Adrenal gland (tissue), 12 donors: ENCODE data around the gene MCTP2. TPM values are rescaled to one million over a fixed set of nuclear protein-coding genes. Genes with fewer than 3 reads are reported as not detected.

Source experiments
- DNase-seq, 7 donors: peaks; one replicate each; pipeline ENCODE4 v3.0.0-alpha.2; 2019 to 2020
- H3K27ac ChIP-seq, 5 donors: fragments of 200-600 bp; sonication (generic) in 4 of 5; 1 replicate in 3 of 5; 2 replicates in 2 of 5; pipeline versions ENCODE4 v1.5.1 to v1.8.0; 2016 to 2020; ENCODE audit warnings: mild to moderate bottlenecking in 1 of 5
- H3K27me3 ChIP-seq: fragments of 200-600 bp; 2 replicates; pipeline ENCODE4 v1.8.0; 2021
- H3K36me3 ChIP-seq, 2 donors: fragments of 200-600 bp; replicated peaks in 1 of 2; 1 replicate in 1 of 2; 2 replicates in 1 of 2; pipeline versions ENCODE4 v1.5.1 to v1.8.0; 2018 to 2022
- H3K4me1 ChIP-seq, 2 donors: fragments of 200-600 bp; replicated peaks in 1 of 2; 1 replicate in 1 of 2; 2 replicates in 1 of 2; pipeline versions ENCODE4 v1.5.1 to v1.8.0; 2018 to 2021
- H3K4me3 ChIP-seq, 4 donors: fragments of 200-600 bp; sonication (generic) in 3 of 4; one replicate each; pipeline ENCODE4 v1.5.1; 2016 to 2018
- H3K9me3 ChIP-seq, 3 donors: fragments of 200-600 bp; sonication (generic) in 1 of 3; replicated peaks in 1 of 3; 1 replicate in 2 of 3; 2 replicates in 1 of 3; pipeline versions ENCODE4 v1.5.1 to v1.8.0; 2016 to 2021
- CTCF ChIP-seq, 6 experiments: fragments of 450-650 bp in 4 of 6; fragments of 200-600 bp in 2 of 6; sonication (generic) in 1 of 6; IDR thresholded peaks; 1 replicate in 5 of 6; 2 replicates in 1 of 6; pipeline versions ENCODE4 v1.5.1 to v1.8.0; 2016 to 2021; ENCODE audit warnings: antibody characterized with exemption in 6 of 6, mild to moderate bottlenecking in 2 of 6, moderate library complexity in 1 of 6
- POLR2A ChIP-seq, 2 donors: fragments of 450-650 bp; IDR thresholded peaks; one replicate each; pipeline ENCODE4 v1.6.1; 2017; ENCODE audit warnings: antibody characterized with exemption in 2 of 2, mild to moderate bottlenecking in 2 of 2, moderate library complexity in 1 of 2
- whole genome bisulfite sequencing, 4 donors: extraction: QIAGEN DNeasy Blood & Tissue Kit in 2 of 4; methylation state at CpG; one replicate each; pipeline versions ENCODE4 v1.1.5 to v1.1.7; 2013 to 2017; 5-methylcytosine and 5-hydroxymethylcytosine counted together
- intact Hi-C, 2 donors: fragments of 100-400 bp; cut with DNase I; formaldehyde crosslinking; loops; one replicate each; pipeline versions ENCODE4 v1.14.1 to v1.15.0; 2022 to 2023
- polyA plus RNA-seq, 3 donors: library from polyadenylated mRNA; stranded (reverse); fragments of 200-250 nt in 2 of 3; fragments of 350-450 nt in 1 of 3; fragmentation: Illumina TruSeq in 1 of 3; extraction: RNeasy Lipid Tissue Mini Kit (QIAGEN cat#74804) in 1 of 3; gene quantifications; one replicate each; pipeline ENCODE4 v1.2.3, GENCODE V29; 2013 to 2014
- total RNA-seq, 9 donors: library from RNA; depleted of rRNA in 4 of 9; stranded (reverse); fragments of >200 nt in 4 of 9; fragments of 120-200 nt in 1 of 9; fragmentation: NEBNext Ultra II Directional in 1 of 9; extraction: Animal tissue kit (Norgen Biotek cat#: 25700) in 1 of 9; gene quantifications; one replicate each; pipeline versions ENCODE4 v1.1.0 to v1.2.4, GENCODE V29; 2013 to 2023
- donor health status: healthy with polysubstance abuse.
- donor health status: Bipolar disorder and iron deficiency.
- donor health status: DM: yes; HTN: yes; CAD: no.
- donor health status: DM: no; HTN: no; CAD: no.
- donor health status: DM: no; HTN: no; CAD: no.
- donor health status: DM: yes; HTN: yes; CAD: no.

Gene MCTP2
- total and polyA plus RNA-seq, 12 donors = 2.7 to 21.3 (median 14.4) TPM

GRCh38 chr15:94269954-94270353 lies 38.6 kb downstream of the MCTP2 start:
- H3K36me3 ChIP-seq = no peaks in the 10 kb centered on the region
- no peaks in the 10 kb centered on the region for H3K4me1 ChIP-seq
- no peak for DNase-seq
- no peak overlapping the region for H3K27ac ChIP-seq
- no peak overlapping the region for H3K4me3 ChIP-seq
- H3K9me3 ChIP-seq = no peaks in the 10 kb centered on the region
- no peaks in the 10 kb centered on the region for H3K27me3 ChIP-seq
- intact Hi-C loops = no loop called here
- TF ChIP-seq CTCF (IDR thresholded peaks at IDR 0.05) (no peak), POLR2A (IDR thresholded peaks at IDR 0.05) (no peak)
- WGBS, 4 donors = 72 to 86% (median 75%) methylated on average over 2 of the region's 2 CpGs

GRCh38 chr15:94270570-94270969 lies 39.2 kb downstream of the MCTP2 start:
- no peak for DNase-seq
- Histone ChIP-seq H3K9me3 (no peaks in the 10 kb centered on the region), H3K4me1 (no peaks in the 10 kb centered on the region), H3K27me3 (no peaks in the 10 kb centered on the region), H3K36me3 (no peaks in the 10 kb centered on the region), H3K27ac (no peak overlapping the region), H3K4me3 (no peak overlapping the region)
- TF ChIP-seq POLR2A (IDR thresholded peaks at IDR 0.05) (no peak), CTCF (IDR thresholded peaks at IDR 0.05) (no peak)
- intact Hi-C loops = no loop called here
- 58 to 87% (median 72%) methylated on average over 2 of the region's 2 CpGs for WGBS, 4 donors

DNA sequence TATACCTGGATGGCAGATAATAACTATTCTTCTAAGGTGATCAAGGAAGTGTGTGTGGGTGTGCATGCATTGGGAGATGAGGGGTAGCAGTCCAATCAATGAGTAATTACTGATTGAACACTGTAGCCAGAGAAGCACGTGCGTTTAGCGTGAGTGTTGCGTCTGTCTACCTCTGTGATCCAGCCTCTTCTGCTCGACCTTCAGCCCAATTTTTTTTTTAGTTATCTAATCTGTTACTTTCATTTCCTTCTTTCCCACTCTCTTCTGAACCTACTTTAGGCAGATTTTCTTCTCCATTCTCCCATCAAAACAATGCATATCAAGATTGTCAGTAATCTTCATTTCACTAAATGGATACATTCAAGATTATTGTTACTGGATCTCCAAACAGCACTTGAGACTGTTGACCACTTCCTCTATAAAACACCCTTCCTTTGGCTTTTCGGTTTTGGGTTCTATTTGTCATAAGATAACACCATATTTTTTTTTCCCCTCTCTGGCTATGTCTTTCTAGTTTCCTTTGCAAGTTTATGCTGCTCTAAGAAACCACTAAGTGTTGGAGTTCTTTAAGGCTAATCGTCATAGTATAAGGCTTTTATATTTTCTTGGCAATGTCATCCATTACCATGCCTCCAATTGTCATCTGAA lies 41.0 kb downstream of the MCTP2 start:
- Histone ChIP-seq H3K9me3 (no peaks in the 10 kb centered on the region), H3K4me1 (no peaks in the 10 kb centered on the region), H3K27ac (no peak overlapping the region), H3K36me3 (no peaks in the 10 kb centered on the region), H3K4me3 (no peak overlapping the region), H3K27me3 (no peaks in the 10 kb centered on the region)
- WGBS, 4 donors = 58 to 64% (median 63%) methylated on average over 7 of the region's 7 CpGs
- TF ChIP-seq POLR2A (IDR thresholded peaks at IDR 0.05) (no peak), CTCF (IDR thresholded peaks at IDR 0.05) (no peak)
- intact Hi-C loops = no loop called here
- DNase-seq = peak in 1 of 7 donors; percentile 13

GRCh38 chr15:94273826-94274225 lies 42.5 kb downstream of the MCTP2 start:
- H3K9me3 ChIP-seq = no peaks in the 10 kb centered on the region
- H3K4me1 ChIP-seq = no peaks in the 10 kb centered on the region
- intact Hi-C loops = no loop called here
- no peak for DNase-seq
- no peak overlapping the region for H3K27ac ChIP-seq
- no peak overlapping the region for H3K4me3 ChIP-seq
- no peaks in the 10 kb centered on the region for H3K36me3 ChIP-seq
- WGBS, 4 donors = 79 to 100% (median 89%) methylated on average over 1 of the region's 1 CpG
- TF ChIP-seq CTCF (IDR thresholded peaks at IDR 0.05) (no peak), POLR2A (IDR thresholded peaks at IDR 0.05) (no peak)
- no peaks in the 10 kb centered on the region for H3K27me3 ChIP-seq
